Heart right ventricle (tissue), 16 donors: ENCODE results near the gene GNG7. TPM values are rescaled to one million over a fixed set of nuclear protein-coding genes. Genes with fewer than 3 reads are reported as not detected.
"Not testable (repeated sequence)": the region's sequence is repeated elsewhere in the genome, so short reads cannot be mapped to it uniquely, and the experiment has no call there.

ENCODE experiments used
- ATAC-seq, 8 donors: fragments of 200-7000 bp; cut with Tn5 transposase; one replicate each; pipeline ENCODE4 v1.9.1; 2020; ENCODE audit warnings: mild to moderate bottlenecking in 8 of 8, moderate library complexity in 8 of 8, moderate number of reproducible peaks in 1 of 8
- DNase-seq, 2 donors: peaks; one replicate each; pipeline ENCODE4 v3.0.0-alpha.2; 2020
- H3K27ac ChIP-seq, 10 donors: fragments of 200-600 bp; sonication (generic) in 2 of 10; one replicate each; pipeline versions ENCODE4 v1.5.0 to v1.8.0; 2020 to 2022; ENCODE audit warnings: mild to moderate bottlenecking in 3 of 10
- H3K27me3 ChIP-seq, 7 donors: fragments of 200-600 bp; one replicate each; pipeline ENCODE4 v1.8.0; 2021 to 2022; ENCODE audit warnings: mild to moderate bottlenecking in 2 of 7
- H3K36me3 ChIP-seq, 9 donors: fragments of 200-600 bp; sonication (generic) in 1 of 9; one replicate each; pipeline versions ENCODE4 v1.5.0 to v1.8.0; 2020 to 2022; ENCODE audit warnings: mild to moderate bottlenecking in 2 of 9
- H3K4me1 ChIP-seq, 9 donors: fragments of 200-600 bp; sonication (generic) in 1 of 9; one replicate each; pipeline versions ENCODE4 v1.5.0 to v1.8.0; 2020 to 2022; ENCODE audit warnings: mild to moderate bottlenecking in 4 of 9
- H3K4me3 ChIP-seq, 10 donors: fragments of 200-600 bp; sonication (generic) in 2 of 10; one replicate each; pipeline versions ENCODE4 v1.5.0 to v1.8.0; 2020 to 2022; ENCODE audit warnings: mild to moderate bottlenecking in 7 of 10, moderate library complexity in 2 of 10
- H3K9me3 ChIP-seq, 11 donors: fragments of 200-600 bp in 10 of 11; sonication (generic) in 2 of 11; one replicate each; pipeline versions ENCODE4 v1.5.0 to v1.8.0; 2013 to 2022; ENCODE audit warnings: mild to moderate bottlenecking in 2 of 11, control low read depth in 1 of 11, moderate library complexity in 1 of 11
- CTCF ChIP-seq, 9 donors: fragments of 200-600 bp; sonication (generic) in 2 of 9; IDR thresholded peaks; one replicate each; pipeline versions ENCODE4 v1.5.0 to v1.8.0; 2021 to 2022; ENCODE audit warnings: antibody characterized with exemption in 9 of 9, mild to moderate bottlenecking in 5 of 9, moderate library complexity in 1 of 9
- WGBS, 2 donors: extraction: QIAGEN DNeasy Blood & Tissue Kit; methylation state at CpG; one replicate each; pipeline ENCODE4 v1.1.7; 2013; ENCODE audit warnings: inconsistent platforms in 1 of 2; 5-methylcytosine and 5-hydroxymethylcytosine counted together
- intact Hi-C, 10 donors: fragments of 100-400 bp; cut with DNase I; formaldehyde crosslinking; loops; one replicate each; pipeline versions ENCODE4 v1.11.1 to v1.14.2; 2022
- polyA plus RNA-seq, 2 donors: library from polyadenylated mRNA; stranded (reverse); fragments of 200-250 nt; gene quantifications; one replicate each; pipeline ENCODE4 v1.2.3, GENCODE V29; 2013
- total RNA-seq, 10 donors: library from RNA; stranded (reverse); fragmentation: NEBNext Ultra II Directional in 3 of 10; extraction: Animal tissue kit (Norgen Biotek cat#: 25700) in 3 of 10; gene quantifications; one replicate each; pipeline versions ENCODE4 v1.2.1 to v1.2.4, GENCODE V29; 2021 to 2023
- donor health status: Arrhythmogenic right ventricular cardiomyopathy.
- donor health status: ischemic (EF 13 %, LVEDD 7.1; RV severe dilation, severe dysfunction).
- donor health status: healthy with polysubstance abuse.
- donor health status: DM: no; HTN: yes; CAD: no.
- donor health status: DM: no; HTN: no; CAD: no.
- donor health status: ischemic (EF 25% LVEDD 6.9; RV normal size, moderate dysfunction).
- donor health status: ischemic (EF 25% LVEDD 5.7; RV mildly dilated, moderate dysfunction).
- donor health status: healthy.
- donor health status: DM: yes; HTN: yes; CAD: no.
- donor health status: Ischemic cardiomyopathy.
- donor health status: ischemic (EF 35%, LVEDD 5.7; RV mildly dilated, moderate dysfunction).
- donor health status: nonischemic (EF 11% LVEDD 7.7; RV severe dilation, severe dysfunction).
- donor health status: DM: yes; HTN: yes; CAD: no.
- donor health status: PGD.
- donor health status: ischemic (EF 29% LVEDD 5.4; RV normal size, mild dysfunction).
- donor health status: nonischemic (EF 23%, LVEDD 6.1; RV moderate dilation, normal function).

Gene GNG7
- total and polyA plus RNA-seq, 12 donors, result 8.4 to 56.9 (median 39.1) TPM

GRCh38 chr19:2714531-2715269 is 12.2 kb upstream of the GNG7 start:
- ATAC-seq (peak in 3 of 8 donors; percentile 20 to 46 (median 23)), DNase-seq (no peak)
- no peak overlapping the region for H3K4me3 ChIP-seq
- intact Hi-C loops, result loop anchor here in 1 of 10 donors (5.0 kb wide), 1 partner anchor 62 kb away; no protein-coding TSS in a partner anchor
- H3K4me1 ChIP-seq, result peaks cover 0 to 7% (median 0%) of the 10 kb centered on the region in 9 donors
- peaks cover 0 to 13% (median 5%) of the 10 kb centered on the region in 7 donors for H3K27me3 ChIP-seq
- no peak overlapping the region for H3K27ac ChIP-seq
- no peak for TF ChIP-seq CTCF (IDR thresholded peaks at IDR 0.05)
- peaks cover 0 to 17% (median 4%) of the 10 kb centered on the region in 11 donors for H3K9me3 ChIP-seq
- H3K36me3 ChIP-seq, result peaks cover 0 to 5% (median 0%) of the 10 kb centered on the region in 9 donors
- WGBS, 2 donors, result 82 to 87% methylated on average over 16 of the region's 16 CpGs

DNA sequence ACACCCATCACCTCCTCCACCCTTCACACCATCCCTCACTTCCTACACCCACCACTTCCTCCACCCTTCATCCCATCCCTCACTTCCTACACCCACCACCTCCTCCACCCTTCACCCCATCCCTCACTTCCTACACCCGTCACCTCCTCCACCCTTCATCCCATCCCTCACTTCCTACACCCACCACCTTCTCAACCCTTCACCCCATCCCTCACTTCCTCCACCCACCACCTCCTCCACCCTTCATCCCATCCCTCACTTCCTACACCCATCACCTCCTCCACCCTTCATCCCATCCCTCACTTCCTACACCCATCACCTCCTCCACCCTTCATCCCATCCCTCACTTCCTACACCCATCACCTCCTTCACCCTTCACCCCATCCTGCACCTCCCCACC is 11.6 kb upstream of the GNG7 start:
- not testable (repeated sequence) for H3K27me3 ChIP-seq, H3K4me1 ChIP-seq, H3K36me3 ChIP-seq, H3K27ac ChIP-seq, DNase-seq, ATAC-seq, H3K4me3 ChIP-seq
- WGBS, 2 donors, result 62 to 78% methylated on average over 1 of the region's 1 CpG
- H3K9me3 ChIP-seq, result peaks cover 0 to 17% (median 4%) of the 10 kb centered on the region in 11 donors
- intact Hi-C loops, result loop anchor here in 1 of 10 donors (5.0 kb wide), 1 partner anchor 62 kb away; no protein-coding TSS in a partner anchor

DNA sequence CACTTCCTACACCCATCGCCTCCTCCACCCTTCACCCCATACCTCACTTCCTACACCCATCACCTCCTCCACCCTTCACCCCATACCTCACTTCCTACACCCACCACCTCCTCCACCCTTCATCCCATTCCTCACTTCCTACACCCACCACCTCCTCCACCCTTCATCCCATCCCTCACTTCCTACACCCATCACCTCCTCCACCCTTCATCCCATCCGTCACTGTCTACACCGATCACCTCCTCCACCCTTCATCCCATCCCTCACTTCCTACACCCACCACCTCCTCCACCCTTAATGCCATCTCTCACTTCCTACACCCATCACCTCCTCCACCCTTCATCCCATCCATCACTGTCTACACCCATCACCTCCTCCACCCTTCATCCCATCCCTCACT is 10.7 kb upstream of the GNG7 start:
- DNase-seq, ATAC-seq: not testable (repeated sequence)

DNA sequence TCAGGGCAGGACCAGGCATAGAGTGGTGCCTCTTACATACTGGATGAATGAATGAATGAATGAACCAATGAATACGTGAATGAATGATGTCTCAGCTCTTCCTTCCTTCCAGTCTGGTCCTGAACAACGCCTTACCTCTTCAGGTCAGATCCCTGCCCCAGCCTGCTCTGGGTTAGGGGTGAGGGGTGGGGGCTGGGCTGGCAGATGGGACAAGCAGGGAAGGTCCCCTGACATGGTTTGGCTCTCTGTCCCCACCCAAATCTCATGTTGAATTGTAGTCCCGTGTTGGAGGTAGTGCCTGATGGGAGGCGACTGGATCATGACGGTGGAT is 9.3 kb upstream of the GNG7 start:
- no peak for TF ChIP-seq CTCF (IDR thresholded peaks at IDR 0.05)
- H3K4me3 ChIP-seq, result no peak overlapping the region
- no peak for DNase-seq
- intact Hi-C loops, result loop anchor here in 1 of 10 donors (5.0 kb wide), 1 partner anchor 60 kb away; no protein-coding TSS in a partner anchor
- peaks cover 0 to 3% (median 0%) of the 10 kb centered on the region in 7 donors for H3K27me3 ChIP-seq
- peak in 1 of 8 donors; percentile 20 for ATAC-seq
- H3K4me1 ChIP-seq, result peaks cover 0 to 7% (median 0%) of the 10 kb centered on the region in 9 donors
- peaks cover 0 to 17% (median 4%) of the 10 kb centered on the region in 11 donors for H3K9me3 ChIP-seq
- 67 to 79% methylated on average over 5 of the region's 5 CpGs for WGBS, 2 donors
- no peak overlapping the region for H3K27ac ChIP-seq
- peaks cover 0 to 5% (median 0%) of the 10 kb centered on the region in 9 donors for H3K36me3 ChIP-seq

More for the DNA sequence above, 10.7 kb upstream of the GNG7 start:
- H3K4me1 ChIP-seq, H3K27me3 ChIP-seq, H3K4me3 ChIP-seq, H3K36me3 ChIP-seq, H3K27ac ChIP-seq: not testable (repeated sequence)
- WGBS, 2 donors, result 89 to 96% methylated on average over 3 of the region's 3 CpGs
- peaks cover 0 to 17% (median 4%) of the 10 kb centered on the region in 11 donors for H3K9me3 ChIP-seq
- intact Hi-C loops, result loop anchor here in 1 of 10 donors (5.0 kb wide), 1 partner anchor 61 kb away; no protein-coding TSS in a partner anchor

- TF ChIP-seq CTCF (IDR thresholded peaks at IDR 0.05), result no peak
- no peak overlapping the region for H3K4me3 ChIP-seq
- ATAC-seq (peak in 1 of 8 donors; percentile 7), DNase-seq (no peak)
- peaks cover 0 to 3% (median 0%) of the 10 kb centered on the region in 7 donors for H3K27me3 ChIP-seq
- intact Hi-C loops, result loop anchor here in 1 of 10 donors (5.0 kb wide), 1 partner anchor 59 kb away; no protein-coding TSS in a partner anchor
- WGBS, 2 donors, result 66 to 69% methylated on average over 17 of the region's 17 CpGs
- peaks cover 0 to 7% (median 0%) of the 10 kb centered on the region in 9 donors for H3K4me1 ChIP-seq
- peaks cover 0 to 2% (median 0%) of the 10 kb centered on the region in 9 donors for H3K36me3 ChIP-seq
- peaks cover 0 to 17% (median 4%) of the 10 kb centered on the region in 11 donors for H3K9me3 ChIP-seq
- no peak overlapping the region for H3K27ac ChIP-seq
These were observed 8.8 kb upstream of the GNG7 start for GRCh38 chr19:2711172-2711874.
